GM12878 (cell line): ENCODE data around the gene TRIM49D2. TPM values are rescaled to one million over a fixed set of nuclear protein-coding genes. Genes with fewer than 3 reads are reported as not detected.
"Not testable (repeated sequence)": the region's sequence is repeated elsewhere in the genome, so short reads cannot be mapped to it uniquely, and the experiment has no call there.

Experiments
- ATAC-seq: fragments of 200-7000 bp; cut with Tn5 transposase; 3 replicates; pipeline ENCODE4 v1.9.1; 2020; ENCODE audit warnings: mild to moderate bottlenecking, moderate library complexity
- BruUV-seq: library from RNA; stranded (reverse); fragments of 400-500 nt; replicated peaks from 2 replicates; lab custom pipeline; 2021; lab: Mats Ljungman, UMichigan
- CTCF ChIA-PET: fragments of 300-600 bp; sonication (Branson Sonifier 250); formaldehyde crosslinking; extraction: SDS; loops from one replicate; lab custom pipeline; 2021; ENCODE audit warnings: inconsistent platforms; lab: Yijun Ruan, JAX
- POLR2A ChIA-PET: fragments of 350-600 bp; formaldehyde crosslinking; extraction: SDS; loops from one replicate; lab custom pipeline; 2021; ENCODE audit warnings: inconsistent platforms; lab: Charles Lee
- RAD21 ChIA-PET: fragments of 300-600 bp; sonication (Branson Sonifier 250); formaldehyde crosslinking; loops from one replicate; lab custom pipeline; 2023; ENCODE audit warnings: antibody characterized with exemption; ENCODE audit not compliant: unreplicated experiment; lab: Charles Lee
- SMC1A ChIA-PET: fragments of 300-600 bp; sonication (Branson Sonifier 250); formaldehyde crosslinking; loops from one replicate; lab custom pipeline; 2023; ENCODE audit not compliant: unreplicated experiment, uncharacterized antibody; lab: Charles Lee
- DNase-seq: peaks from one replicate; pipeline ENCODE4 v3.0.0-alpha.2; 2011; ENCODE audit warnings: low read depth, low spot score
- FAIRE-seq: peaks from 3 replicates; lab custom pipeline; 2011; peaks lifted over from hg19 to GRCh38; lab: Jason Lieb, UNC
- H2AFZ ChIP-seq: 2 replicates; pipeline ENCODE4 v1.6.0; 2011; ENCODE audit warnings: low read depth, low read length, control low read depth; ENCODE audit not compliant: control insufficient read depth
- H3K27ac ChIP-seq: 2 replicates; pipeline ENCODE4 v1.5.1; 2011; ENCODE audit warnings: control low read depth; ENCODE audit not compliant: control insufficient read depth, insufficient read depth
- H3K27me3 ChIP-seq, 2 experiments: replicated peaks in 1 of 2; 2 replicates each; pipeline versions ENCODE4 v1.6.0 to v1.6.1; 2011; ENCODE audit warnings: low read length in 1 of 2; ENCODE audit not compliant: control insufficient read depth in 2 of 2, insufficient read depth in 2 of 2
- H3K36me3 ChIP-seq, 2 experiments: 2 replicates each; pipeline ENCODE4 v1.5.1; 2011; ENCODE audit warnings: low read length in 1 of 2; ENCODE audit not compliant: control insufficient read depth in 2 of 2, insufficient read depth in 2 of 2
- H3K4me1 ChIP-seq: 2 replicates; pipeline ENCODE4 v1.6.1; 2011; ENCODE audit warnings: mild to moderate bottlenecking, low read length, moderate library complexity, mixed read lengths; ENCODE audit not compliant: control insufficient read depth, insufficient read depth
- H3K4me2 ChIP-seq: 2 replicates; pipeline ENCODE4 v1.6.0; 2011; ENCODE audit warnings: control low read depth; ENCODE audit not compliant: control insufficient read depth, insufficient read depth
- H3K4me3 ChIP-seq: fragments of 200-600 bp; sonication (generic); 2 replicates; pipeline ENCODE4 v1.5.1; 2016
- H3K79me2 ChIP-seq: 2 replicates; pipeline ENCODE4 v1.6.0; 2011; ENCODE audit warnings: low read length; ENCODE audit not compliant: control insufficient read depth, insufficient read depth
- H3K9ac ChIP-seq: 2 replicates; pipeline ENCODE4 v1.8.0; 2011; ENCODE audit warnings: low read length, control low read depth, mixed read lengths; ENCODE audit not compliant: control insufficient read depth, insufficient read depth
- H3K9me3 ChIP-seq: replicated peaks from 3 replicates; pipeline ENCODE4 v1.5.1; 2011; ENCODE audit warnings: mild to moderate bottlenecking, low read length; ENCODE audit not compliant: control insufficient read depth, insufficient read depth
- H4K20me1 ChIP-seq: 2 replicates; pipeline ENCODE4 v1.6.0; 2011; ENCODE audit not compliant: control insufficient read depth, insufficient read depth
- ATF7 ChIP-seq: fragments of 450-650 bp; IDR thresholded peaks from 2 replicates; pipeline ENCODE4 v1.6.1; 2016; ENCODE audit warnings: low read depth, mild to moderate bottlenecking
- CTCF ChIP-seq, 3 experiments: IDR thresholded peaks in 2 of 3; conservative IDR thresholded peaks in 1 of 3; 2 replicates each; pipeline ENCODE4 v1.5.1; 2011; ENCODE audit warnings: low read depth in 3 of 3, low read length in 3 of 3, mild to moderate bottlenecking in 3 of 3, control low read depth in 2 of 3, moderate library complexity in 2 of 3, inconsistent platforms in 1 of 3, mixed read lengths in 1 of 3; ENCODE audit not compliant: control insufficient read depth in 2 of 3, insufficient read depth in 1 of 3; ENCODE audit errors: extremely low read depth in 1 of 3
- EZH2 ChIP-seq: IDR thresholded peaks from 2 replicates; pipeline ENCODE4 v1.6.1; 2012; ENCODE audit warnings: low read depth, mild to moderate bottlenecking, control low read depth, inconsistent platforms, low read length, borderline replicate concordance; ENCODE audit not compliant: control insufficient read depth
- GABPA ChIP-seq: IDR thresholded peaks from 2 replicates; pipeline ENCODE4 v1.6.1; 2014; ENCODE audit warnings: antibody characterized with exemption, low read depth, mild to moderate bottlenecking, inconsistent platforms
- TBL1XR1 ChIP-seq: IDR thresholded peaks from 2 replicates; pipeline ENCODE4 v1.6.1; 2012; ENCODE audit warnings: low read depth, low read length, improper control_type of control experiment
- ZBED1 ChIP-seq: IDR thresholded peaks from 2 replicates; pipeline ENCODE4 v1.6.1; 2016; ENCODE audit warnings: borderline replicate concordance
- ZBTB33 ChIP-seq: fragments of 450-650 bp; IDR thresholded peaks from 2 replicates; pipeline ENCODE4 v1.6.1; 2017; ENCODE audit warnings: mild to moderate bottlenecking
- ZBTB40 ChIP-seq: fragments of 450-650 bp; IDR thresholded peaks from 2 replicates; pipeline ENCODE4 v1.6.1; 2016; ENCODE audit warnings: mild to moderate bottlenecking, moderate library complexity, borderline replicate concordance
- ZZZ3 ChIP-seq: IDR thresholded peaks from 2 replicates; pipeline ENCODE4 v1.6.1; 2011; ENCODE audit warnings: low read depth; ENCODE audit not compliant: control insufficient read depth, insufficient read length
- WGBS: methylation state at CpG from one replicate; pipeline ENCODE4 v1.1.6; 2016; ENCODE audit warnings: low lambda C conversion rate; ENCODE audit not compliant: insufficient replicate concordance, insufficient coverage; ENCODE audit errors: missing lambda C conversion rate; 5-methylcytosine and 5-hydroxymethylcytosine counted together
- in situ Hi-C: fragments of 300-500 bp; cut with MboI; formaldehyde crosslinking; loops from 9 replicates; pipeline ENCODE4 v1.14.3; 2018; ENCODE audit warnings: mixed read lengths
- intact Hi-C: fragments of 100-400 bp; cut with micrococcal nuclease; formaldehyde crosslinking; loops from one replicate; pipeline ENCODE4 v1.14.2; 2022; ENCODE audit not compliant: unreplicated experiment
- polyA plus RNA-seq, 11 experiments: library from polyadenylated mRNA; depleted of rRNA in 4 of 11; unstranded in 6 of 11; stranded (reverse) in 5 of 11; fragments of >200 nt; fragmentation: Nextera tagmentation in 4 of 11; fragmentation: Illumina TruSeq in 1 of 11; extraction: Ambion mirVana in 4 of 11; extraction: Trizol in 1 of 11; gene quantifications; 1 replicate in 1 of 11; 2 replicates in 10 of 11; pipeline versions ENCODE4 v1.2.1 to v1.2.3, GENCODE V29; 2011 to 2016; ENCODE audit warnings: inconsistent platforms in 2 of 11, missing spikeins in 2 of 11, low read depth in 1 of 11
- total RNA-seq, 4 experiments: library from RNA; depleted of rRNA in 3 of 4; stranded (reverse); fragments of >200 nt in 3 of 4; fragmentation: Illumina TruSeq in 1 of 4; extraction: Trizol in 1 of 4; gene quantifications; 2 replicates each; pipeline versions ENCODE4 v1.2.1 to v1.2.3, GENCODE V29; 2013 to 2021

Gene TRIM49D2
- total and polyA plus RNA-seq, 10 of the 15 experiments (the other 5 are each of a cell fraction or from before 2014, with no cell fraction given), result not detected

DNA sequence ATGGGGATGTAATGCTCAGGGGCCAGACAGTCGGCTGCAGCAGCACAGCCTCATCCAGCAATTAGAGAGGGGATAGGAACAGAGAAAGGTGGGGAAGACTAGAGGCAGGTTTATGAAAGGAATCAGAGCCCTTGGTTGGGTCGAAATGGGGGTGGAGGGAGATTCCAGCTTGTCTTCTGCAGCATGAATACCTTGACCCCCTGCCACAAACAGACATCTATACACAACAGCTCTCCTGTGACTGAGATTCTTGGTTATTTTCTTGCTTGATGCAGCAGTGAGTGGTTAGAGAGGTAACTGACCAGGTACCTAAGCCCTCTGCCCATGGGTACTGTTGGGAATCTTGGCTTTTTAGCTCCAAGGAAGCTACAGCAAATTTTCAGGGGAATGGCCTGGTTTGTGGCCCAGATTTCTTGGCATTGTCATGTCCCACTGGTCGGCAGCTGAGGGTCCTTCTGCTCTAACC is 1.6 kb upstream of the TRIM49D2 start, which contains the start of gene TRIM49D1 (continued):
- TF ChIP-seq ZBTB40, result no peak
- TF ChIP-seq ZBTB33, result no peak
- no peak for TF ChIP-seq EZH2
- TF ChIP-seq ZZZ3, result no peak
- no peak for TF ChIP-seq TBL1XR1
- TF ChIP-seq CTCF (IDR thresholded peaks at IDR 0.05 in 2 of 3, conservative IDR thresholded peaks at IDR 0.05 in 1 of 3; ENCODE audit: control insufficient read depth in 2 of 3, extremely low read depth in 1 of 3, insufficient read depth in 1 of 3, low read depth in 3 of 3, low read length in 3 of 3), result no peak
- TF ChIP-seq GABPA, result no peak
- TF ChIP-seq ATF7, result no peak
- TF ChIP-seq ZBED1, result no peak
- TF ChIP-seq, all 136 proteins: peak for 0

GRCh38 chr11:89960833-89961232 is 37.0 kb downstream of the TRIM49D2 start:
- H3K9ac ChIP-seq, H2AFZ ChIP-seq, H3K4me2 ChIP-seq, FAIRE-seq, H3K79me2 ChIP-seq, H3K36me3 ChIP-seq, H3K4me3 ChIP-seq, SMC1A ChIA-PET, ATAC-seq, RAD21 ChIA-PET, BruUV-seq, in situ Hi-C loops, CTCF ChIA-PET, H3K4me1 ChIP-seq, H3K27me3 ChIP-seq, H4K20me1 ChIP-seq, DNase-seq, intact Hi-C loops, H3K27ac ChIP-seq, H3K9me3 ChIP-seq, POLR2A ChIA-PET: not testable (repeated sequence)
- WGBS, result 49% methylated on average over 5 of the region's 6 CpGs
